ENCODE measurements around the gene HMCN1. TPM values are rescaled to one million over a fixed set of nuclear protein-coding genes. Genes with fewer than 3 reads are reported as not detected.

Gene HMCN1
- polyA plus RNA-seq, 1 experiment, result 20.9 TPM

DNA sequence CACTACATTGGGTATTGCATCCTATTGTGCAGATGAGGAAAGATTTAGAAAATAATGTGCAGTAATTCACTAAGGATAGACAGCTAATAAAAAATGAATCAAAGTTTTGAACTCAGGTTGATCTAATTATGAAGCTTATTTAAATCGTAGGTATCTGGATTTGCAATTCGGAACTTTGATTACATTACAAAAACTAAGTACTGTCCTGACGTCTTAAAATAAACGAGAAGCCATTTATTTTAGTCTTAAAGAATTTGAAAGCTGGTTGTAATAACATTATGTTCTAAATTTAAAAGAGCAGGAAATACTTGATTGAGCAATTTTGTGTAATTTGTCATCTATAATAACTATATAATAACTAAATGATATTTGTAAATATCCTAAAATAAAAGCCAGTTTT, 404.9 kb downstream of the HMCN1 start:
- Histone ChIP-seq H3K27ac (ENCODE audit: low read depth, low read length) (no peak overlapping the region), H3K4me3 (ENCODE audit: low read depth, low read length) (no peak overlapping the region), H3K9me3 (ENCODE audit: control insufficient read depth, insufficient read depth, low read length) (no peaks in the 10 kb centered on the region), H3K27me3 (ENCODE audit: control insufficient read depth, insufficient read depth, low read length) (no peaks in the 10 kb centered on the region)
- ChIA-PET POLR2A (interaction anchor here (0.6 kb wide), 1 partner anchor 287 kb away, joined by 6 read pairs; no protein-coding TSS in a partner anchor), CTCF (interaction anchor here (0.6 kb wide), 1 partner anchor 73 kb away, joined by 3 read pairs; no protein-coding TSS in a partner anchor)
- no peak for DNase-seq (ENCODE audit: low read depth, low spot score)
- TF ChIP-seq, protein P1, sequence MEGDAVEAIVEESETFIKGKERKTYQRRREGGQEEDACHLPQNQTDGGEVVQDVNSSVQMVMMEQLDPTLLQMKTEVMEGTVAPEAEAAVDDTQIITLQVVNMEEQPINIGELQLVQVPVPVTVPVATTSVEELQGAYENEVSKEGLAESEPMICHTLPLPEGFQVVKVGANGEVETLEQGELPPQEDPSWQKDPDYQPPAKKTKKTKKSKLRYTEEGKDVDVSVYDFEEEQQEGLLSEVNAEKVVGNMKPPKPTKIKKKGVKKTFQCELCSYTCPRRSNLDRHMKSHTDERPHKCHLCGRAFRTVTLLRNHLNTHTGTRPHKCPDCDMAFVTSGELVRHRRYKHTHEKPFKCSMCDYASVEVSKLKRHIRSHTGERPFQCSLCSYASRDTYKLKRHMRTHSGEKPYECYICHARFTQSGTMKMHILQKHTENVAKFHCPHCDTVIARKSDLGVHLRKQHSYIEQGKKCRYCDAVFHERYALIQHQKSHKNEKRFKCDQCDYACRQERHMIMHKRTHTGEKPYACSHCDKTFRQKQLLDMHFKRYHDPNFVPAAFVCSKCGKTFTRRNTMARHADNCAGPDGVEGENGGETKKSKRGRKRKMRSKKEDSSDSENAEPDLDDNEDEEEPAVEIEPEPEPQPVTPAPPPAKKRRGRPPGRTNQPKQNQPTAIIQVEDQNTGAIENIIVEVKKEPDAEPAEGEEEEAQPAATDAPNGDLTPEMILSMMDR (IDR thresholded peaks at IDR 0.05; ENCODE audit: low read depth, low read length), result no peak

DNA sequence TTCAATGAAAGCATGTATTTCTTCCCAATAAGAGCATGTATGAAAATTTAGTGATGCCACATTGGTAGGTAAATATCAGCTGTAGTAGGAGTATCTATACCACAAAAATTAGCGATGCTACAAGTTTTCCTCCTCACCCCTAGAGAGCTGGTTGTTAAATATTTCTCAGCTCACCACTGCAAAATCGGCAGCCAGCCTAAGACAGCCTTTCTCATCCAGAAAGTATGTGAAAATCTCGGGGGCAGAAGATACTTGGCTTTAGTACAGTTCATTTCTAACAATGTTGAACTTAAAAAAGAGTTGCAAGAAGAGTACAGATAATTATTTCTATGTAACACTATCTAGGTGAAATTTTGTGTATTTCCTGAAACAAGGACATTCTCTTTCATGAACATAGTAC, 405.5 kb downstream of the HMCN1 start:
- H3K27ac ChIP-seq (ENCODE audit: low read depth, low read length), result no peak overlapping the region
- no peak overlapping the region for H3K4me3 ChIP-seq (ENCODE audit: low read depth, low read length)
- POLR2A ChIA-PET, result interaction anchor here (0.6 kb wide), 1 partner anchor 288 kb away, joined by 6 read pairs; no protein-coding TSS in a partner anchor
- TF ChIP-seq, protein P1 (IDR thresholded peaks at IDR 0.05; ENCODE audit: low read depth, low read length), result no peak
- H3K27me3 ChIP-seq (ENCODE audit: control insufficient read depth, insufficient read depth, low read length), result no peaks in the 10 kb centered on the region
- no peaks in the 10 kb centered on the region for H3K9me3 ChIP-seq (ENCODE audit: control insufficient read depth, insufficient read depth, low read length)
- CTCF ChIA-PET, result no interaction called here
- DNase-seq (ENCODE audit: low read depth, low spot score), result peak; percentile 4

DNA sequence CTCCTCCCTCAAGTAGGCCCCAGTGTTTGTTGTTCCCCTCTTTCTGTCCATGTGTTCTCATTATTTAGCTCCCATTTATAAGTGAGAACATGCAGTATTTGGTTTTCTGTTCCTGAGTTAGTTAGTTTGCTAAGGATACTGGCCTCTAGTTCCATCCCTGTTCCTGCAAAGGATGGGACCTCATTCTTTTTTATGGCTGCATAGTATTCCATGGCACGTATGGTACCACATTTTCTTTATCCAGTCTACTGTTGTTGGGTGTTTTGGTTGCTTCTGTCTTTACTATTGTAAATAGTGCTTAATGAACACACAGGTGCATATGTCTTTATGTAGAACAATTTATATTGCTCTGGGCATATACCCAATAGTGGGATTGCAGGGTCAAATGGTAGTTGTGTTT, 408.0 kb downstream of the HMCN1 start:
- ChIA-PET POLR2A (no interaction called here), CTCF (no interaction called here)
- H3K27ac ChIP-seq (ENCODE audit: low read depth, low read length), result no peak overlapping the region
- no peaks in the 10 kb centered on the region for H3K27me3 ChIP-seq (ENCODE audit: control insufficient read depth, insufficient read depth, low read length)
- TF ChIP-seq, protein P1 (IDR thresholded peaks at IDR 0.05; ENCODE audit: low read depth, low read length), result no peak
- no peak for DNase-seq (ENCODE audit: low read depth, low spot score)
- H3K4me3 ChIP-seq (ENCODE audit: low read depth, low read length), result no peak overlapping the region
- no peaks in the 10 kb centered on the region for H3K9me3 ChIP-seq (ENCODE audit: control insufficient read depth, insufficient read depth, low read length)

DNA sequence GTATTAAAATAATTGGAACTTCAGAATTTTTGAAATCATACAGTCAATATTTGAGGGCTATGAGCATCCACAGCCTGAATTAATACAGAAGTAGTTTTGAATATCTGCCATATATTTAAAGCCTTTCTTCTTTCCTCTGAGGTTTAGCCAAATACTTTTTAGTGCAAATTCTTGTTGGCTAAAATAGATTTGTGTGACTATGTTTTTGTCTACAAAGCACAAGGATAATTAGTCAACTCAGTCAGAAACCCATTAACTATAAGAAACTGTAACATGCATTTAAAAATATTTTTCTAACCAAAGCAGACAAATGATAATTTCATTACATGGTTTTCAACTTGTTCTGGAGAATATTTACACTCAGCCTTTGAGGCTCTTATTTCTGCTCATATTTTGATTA, 408.7 kb downstream of the HMCN1 start:
- Histone ChIP-seq H3K9me3 (ENCODE audit: control insufficient read depth, insufficient read depth, low read length) (no peaks in the 10 kb centered on the region), H3K27ac (ENCODE audit: low read depth, low read length) (no peak overlapping the region), H3K27me3 (ENCODE audit: control insufficient read depth, insufficient read depth, low read length) (no peaks in the 10 kb centered on the region), H3K4me3 (ENCODE audit: low read depth, low read length) (no peak overlapping the region)
- TF ChIP-seq, protein P1 (IDR thresholded peaks at IDR 0.05; ENCODE audit: low read depth, low read length), result no peak
- POLR2A ChIA-PET, result no interaction called here
- DNase-seq (ENCODE audit: low read depth, low spot score), result no peak
- CTCF ChIA-PET, result no interaction called here

DNA sequence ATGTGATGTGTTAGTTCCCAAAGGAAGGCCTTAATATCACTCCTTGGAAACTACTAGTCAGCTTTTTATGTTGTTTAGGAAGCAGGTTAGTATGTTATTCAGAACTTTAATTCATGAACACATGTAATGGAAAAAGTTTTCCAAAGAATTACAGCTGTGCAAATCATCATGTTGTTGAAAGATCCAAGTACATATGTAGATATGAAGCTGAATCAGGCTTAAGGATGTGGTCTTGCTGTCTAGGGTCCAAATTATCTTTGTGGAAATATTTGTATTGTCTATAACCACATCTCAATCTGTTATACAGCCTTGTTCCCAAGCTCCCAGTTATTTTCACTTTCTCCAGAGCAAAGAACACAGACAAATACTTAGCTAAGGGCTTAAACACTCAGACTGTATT, 409.3 kb downstream of the HMCN1 start:
- no peak overlapping the region for H3K4me3 ChIP-seq (ENCODE audit: low read depth, low read length)
- ChIA-PET CTCF (interaction anchor here (0.7 kb wide), 1 partner anchor 11 kb away, joined by 3 read pairs; no protein-coding TSS in a partner anchor), POLR2A (no interaction called here)
- H3K27ac ChIP-seq (ENCODE audit: low read depth, low read length), result no peak overlapping the region
- TF ChIP-seq, protein P1 (IDR thresholded peaks at IDR 0.05; ENCODE audit: low read depth, low read length), result no peak
- no peak for DNase-seq (ENCODE audit: low read depth, low spot score)
- no peaks in the 10 kb centered on the region for H3K27me3 ChIP-seq (ENCODE audit: control insufficient read depth, insufficient read depth, low read length)
- H3K9me3 ChIP-seq (ENCODE audit: control insufficient read depth, insufficient read depth, low read length), result no peaks in the 10 kb centered on the region
